Activated T-cell treated with anti-CD3 and anti-CD28 coated beads, Interleukin-2, amount 50 U/mL, for 4 hours (primary cell): ENCODE data around the gene SETBP1. TPM values are rescaled to one million over a fixed set of nuclear protein-coding genes. Genes with fewer than 3 reads are reported as not detected.
A peak's percentile ranks its signal among the peaks of the same experiment; 100 is the strongest.

Source experiments
- ATAC-seq, 2 donors: fragments of 200-7000 bp; cut with Tn5 transposase; one replicate each; pipeline ENCODE4 v1.10.0; 2021
- DNase-seq: peaks from one replicate; pipeline ENCODE4 v3.0.0-alpha.2; 2020
- H3K27me3 Mint-ChIP-seq: one replicate; pipeline ENCODE4 v1.8.0; 2021; ENCODE audit warnings: low read depth, mixed read lengths
- H3K36me3 Mint-ChIP-seq: one replicate; pipeline ENCODE4 v1.8.0; 2022; ENCODE audit warnings: mixed read lengths; ENCODE audit not compliant: insufficient read depth
- H3K4me1 Mint-ChIP-seq: one replicate; pipeline ENCODE4 v1.8.0; 2021; ENCODE audit warnings: low read depth, mixed read lengths
- H3K4me3 Mint-ChIP-seq: one replicate; pipeline ENCODE4 v1.8.0; 2021; ENCODE audit warnings: mild to moderate bottlenecking, moderate library complexity, mixed read lengths
- H3K9me3 Mint-ChIP-seq: one replicate; pipeline ENCODE4 v1.8.0; 2021; ENCODE audit warnings: mixed read lengths
- total RNA-seq, 3 donors: library from RNA; stranded (reverse); gene quantifications; one replicate each; pipeline ENCODE4 v1.2.1, GENCODE V29; 2021

SETBP1 gene
- total RNA-seq, 3 donors from 2014 or later: 6.2 to 9.2 (median 7.6) TPM

GRCh38 chr18:45100321-45101105 is 419.8 kb downstream of the SETBP1 start:
- Mint-ChIP-seq H3K27me3 (no peaks in the 10 kb centered on the region), H3K36me3 (no peaks in the 10 kb centered on the region), H3K4me1 (peaks cover 3% of the 10 kb centered on the region), H3K4me3 (no peak overlapping the region), H3K9me3 (no peaks in the 10 kb centered on the region)
- no peak for ATAC-seq
- no peak for DNase-seq

- DNase-seq: no peak
- Mint-ChIP-seq H3K36me3 (no peaks in the 10 kb centered on the region), H3K4me3 (no peak overlapping the region), H3K9me3 (no peaks in the 10 kb centered on the region), H3K27me3 (no peaks in the 10 kb centered on the region), H3K4me1 (peaks cover 4% of the 10 kb centered on the region)
- ATAC-seq: no peak
These were observed 421.4 kb downstream of the SETBP1 start for GRCh38 chr18:45102126-45102525.

- no peak overlapping the region for H3K4me3 Mint-ChIP-seq
- no peak for ATAC-seq
- DNase-seq: no peak
- H3K27me3 Mint-ChIP-seq: no peaks in the 10 kb centered on the region
- H3K36me3 Mint-ChIP-seq: no peaks in the 10 kb centered on the region
- H3K9me3 Mint-ChIP-seq: no peaks in the 10 kb centered on the region
- peaks cover 4% of the 10 kb centered on the region for H3K4me1 Mint-ChIP-seq
These were observed 422.2 kb downstream of the SETBP1 start for GRCh38 chr18:45102863-45103262.

- Mint-ChIP-seq H3K4me3 (no peak overlapping the region), H3K36me3 (no peaks in the 10 kb centered on the region), H3K9me3 (no peaks in the 10 kb centered on the region), H3K4me1 (peaks cover 4% of the 10 kb centered on the region), H3K27me3 (no peaks in the 10 kb centered on the region)
- ATAC-seq (no peak), DNase-seq (no peak)
These were observed 422.8 kb downstream of the SETBP1 start for GRCh38 chr18:45103319-45104048.

- no peak for DNase-seq
- Mint-ChIP-seq H3K27me3 (no peaks in the 10 kb centered on the region), H3K4me3 (no peak overlapping the region), H3K4me1 (peaks cover 4% of the 10 kb centered on the region), H3K36me3 (no peaks in the 10 kb centered on the region), H3K9me3 (no peaks in the 10 kb centered on the region)
- no peak for ATAC-seq
These were observed 423.3 kb downstream of the SETBP1 start for GRCh38 chr18:45104049-45104395.

- no peaks in the 10 kb centered on the region for H3K9me3 Mint-ChIP-seq
- no peaks in the 10 kb centered on the region for H3K27me3 Mint-ChIP-seq
- H3K4me1 Mint-ChIP-seq: peaks cover 4% of the 10 kb centered on the region
- no peak for DNase-seq
- H3K36me3 Mint-ChIP-seq: no peaks in the 10 kb centered on the region
- H3K4me3 Mint-ChIP-seq: no peak overlapping the region
- ATAC-seq: peak in 1 of 2 donors; percentile 32
These were observed 425.7 kb downstream of the SETBP1 start for GRCh38 chr18:45106331-45106774.

GRCh38 chr18:45107425-45107824 is 426.7 kb downstream of the SETBP1 start:
- DNase-seq (no peak), ATAC-seq (no peak)
- Mint-ChIP-seq H3K27me3 (no peaks in the 10 kb centered on the region), H3K4me1 (peaks cover 3% of the 10 kb centered on the region), H3K4me3 (no peak overlapping the region), H3K9me3 (no peaks in the 10 kb centered on the region), H3K36me3 (no peaks in the 10 kb centered on the region)

GRCh38 chr18:45108754-45109153 is 428.1 kb downstream of the SETBP1 start:
- H3K36me3 Mint-ChIP-seq: no peaks in the 10 kb centered on the region
- H3K27me3 Mint-ChIP-seq: no peaks in the 10 kb centered on the region
- no peak for ATAC-seq
- peaks cover 2% of the 10 kb centered on the region for H3K4me1 Mint-ChIP-seq
- no peak for DNase-seq
- H3K4me3 Mint-ChIP-seq: no peak overlapping the region
- H3K9me3 Mint-ChIP-seq: no peaks in the 10 kb centered on the region

- peaks cover 2% of the 10 kb centered on the region for H3K4me1 Mint-ChIP-seq
- ATAC-seq: no peak
- no peaks in the 10 kb centered on the region for H3K36me3 Mint-ChIP-seq
- no peak for DNase-seq
- no peaks in the 10 kb centered on the region for H3K27me3 Mint-ChIP-seq
- no peaks in the 10 kb centered on the region for H3K9me3 Mint-ChIP-seq
- no peak overlapping the region for H3K4me3 Mint-ChIP-seq
These were observed 428.6 kb downstream of the SETBP1 start for GRCh38 chr18:45109271-45109670.

GRCh38 chr18:45109706-45110105 is 429.0 kb downstream of the SETBP1 start:
- H3K27me3 Mint-ChIP-seq: no peaks in the 10 kb centered on the region
- no peak for DNase-seq
- no peak for ATAC-seq
- peaks cover 2% of the 10 kb centered on the region for H3K4me1 Mint-ChIP-seq
- H3K36me3 Mint-ChIP-seq: no peaks in the 10 kb centered on the region
- no peak overlapping the region for H3K4me3 Mint-ChIP-seq
- H3K9me3 Mint-ChIP-seq: no peaks in the 10 kb centered on the region

- Mint-ChIP-seq H3K4me3 (no peak overlapping the region), H3K27me3 (peaks cover 3% of the 10 kb centered on the region), H3K9me3 (no peaks in the 10 kb centered on the region), H3K36me3 (no peaks in the 10 kb centered on the region), H3K4me1 (no peaks in the 10 kb centered on the region)
- DNase-seq (no peak), ATAC-seq (no peak)
These were observed 430.2 kb downstream of the SETBP1 start for GRCh38 chr18:45110577-45111501.

GRCh38 chr18:45111502-45111848 is 430.8 kb downstream of the SETBP1 start:
- ATAC-seq: no peak
- Mint-ChIP-seq H3K4me3 (no peak overlapping the region), H3K36me3 (no peaks in the 10 kb centered on the region), H3K27me3 (peaks cover 3% of the 10 kb centered on the region), H3K9me3 (no peaks in the 10 kb centered on the region), H3K4me1 (no peaks in the 10 kb centered on the region)
- no peak for DNase-seq

- no peak for ATAC-seq
- no peaks in the 10 kb centered on the region for H3K36me3 Mint-ChIP-seq
- no peak overlapping the region for H3K4me3 Mint-ChIP-seq
- H3K9me3 Mint-ChIP-seq: no peaks in the 10 kb centered on the region
- DNase-seq: no peak
- peaks cover 3% of the 10 kb centered on the region for H3K27me3 Mint-ChIP-seq
- H3K4me1 Mint-ChIP-seq: no peaks in the 10 kb centered on the region
These were observed 432.0 kb downstream of the SETBP1 start for GRCh38 chr18:45112682-45113081.

- Mint-ChIP-seq H3K27me3 (peaks cover 3% of the 10 kb centered on the region), H3K4me3 (no peak overlapping the region), H3K36me3 (no peaks in the 10 kb centered on the region), H3K4me1 (no peaks in the 10 kb centered on the region), H3K9me3 (no peaks in the 10 kb centered on the region)
- ATAC-seq (no peak), DNase-seq (no peak)
These were observed 435.4 kb downstream of the SETBP1 start for GRCh38 chr18:45116116-45116515.
